Esophagus muscularis mucosa (tissue), 4 donors: ENCODE measurements around the gene PCSK7. TPM values are rescaled to one million over a fixed set of nuclear protein-coding genes. Genes with fewer than 3 reads are reported as not detected.

Experiments used
- DNase-seq: peaks from one replicate; pipeline ENCODE4 v3.0.0-alpha.2; 2017; ENCODE audit errors: extremely low spot score
- H3K27ac ChIP-seq, 4 donors: fragments of 200-600 bp; sonication (generic); replicated peaks in 1 of 4; 1 replicate in 3 of 4; 2 replicates in 1 of 4; pipeline ENCODE4 v1.5.1; 2016 to 2019; ENCODE audit warnings: mild to moderate bottlenecking in 1 of 4
- H3K27me3 ChIP-seq, 4 donors: fragments of 200-600 bp; sonication (generic); one replicate each; pipeline versions ENCODE4 v1.5.1 to v1.6.0; 2016 to 2019
- H3K36me3 ChIP-seq, 4 donors: fragments of 200-600 bp; sonication (generic); one replicate each; pipeline ENCODE4 v1.5.1; 2016 to 2019
- H3K4me1 ChIP-seq, 4 donors: fragments of 200-600 bp; sonication (generic); one replicate each; pipeline ENCODE4 v1.5.1; 2016 to 2019
- H3K4me3 ChIP-seq, 4 donors: fragments of 200-600 bp; sonication (generic); 1 replicate in 2 of 4; 2 replicates in 2 of 4; pipeline ENCODE4 v1.5.1; 2016 to 2019; ENCODE audit warnings: mild to moderate bottlenecking in 4 of 4, moderate library complexity in 1 of 4
- H3K9me3 ChIP-seq, 4 donors: fragments of 200-600 bp; sonication (generic); 1 replicate in 3 of 4; 2 replicates in 1 of 4; pipeline ENCODE4 v1.5.1; 2016 to 2019
- CTCF ChIP-seq, 3 experiments: fragments of 200-600 bp in 2 of 3; fragments of 450-650 bp in 1 of 3; sonication (generic) in 2 of 3; IDR thresholded peaks; one replicate each; pipeline ENCODE4 v1.5.1; 2017 to 2019; ENCODE audit warnings: antibody characterized with exemption in 3 of 3, mild to moderate bottlenecking in 2 of 3, moderate library complexity in 1 of 3
- EP300 ChIP-seq: sonication (generic); formaldehyde crosslinking; IDR thresholded peaks from one replicate; pipeline ENCODE4 v1.6.1; 2017; ENCODE audit warnings: antibody characterized with exemption
- POLR2A ChIP-seq: fragments of 450-650 bp; IDR thresholded peaks from one replicate; pipeline ENCODE4 v1.6.1; 2017; ENCODE audit warnings: antibody characterized with exemption, moderate library complexity, mild to moderate bottlenecking, low read depth
- POLR2AphosphoS5 ChIP-seq, 2 donors: sonication (generic); formaldehyde crosslinking; IDR thresholded peaks; one replicate each; pipeline ENCODE4 v1.6.1; 2017; ENCODE audit warnings: antibody characterized with exemption in 2 of 2
- WGBS: methylation state at CpG from one replicate; pipeline ENCODE4 v1.1.5; 2018; 5-methylcytosine and 5-hydroxymethylcytosine counted together
- intact Hi-C: fragments of 100-400 bp; cut with DNase I; formaldehyde crosslinking; loops from one replicate; pipeline ENCODE4 v1.15.1; 2023
- total RNA-seq, 4 donors: library from RNA; depleted of rRNA; stranded (reverse); fragments of >200 nt; gene quantifications; one replicate each; pipeline versions ENCODE4 v1.1.0 to v1.2.1, GENCODE V29; 2016

PCSK7 gene
- total RNA-seq, 4 donors from 2014 or later = 27.8 to 43.7 (median 31.9) TPM

GRCh38 chr11:117220999-117221774 is 10.7 kb downstream of the PCSK7 start:
- H3K27ac ChIP-seq = peak overlapping the region; percentile 84 to 95 (median 94)
- peak overlapping the region; percentile 4 to 20 (median 19) for H3K4me3 ChIP-seq
- intact Hi-C loops = no loop called here
- H3K9me3 ChIP-seq = no peaks in the 10 kb centered on the region
- H3K27me3 ChIP-seq = no peaks in the 10 kb centered on the region
- 29% methylated on average over 7 of the region's 7 CpGs for WGBS
- TF ChIP-seq POLR2A (no peak), POLR2AphosphoS5 (IDR thresholded peaks at IDR 0.05) (peak; percentile 5 to 6), EP300 (peak; percentile 69)
- DNase-seq = no peak
- H3K4me1 ChIP-seq = peaks cover 53 to 100% (median 100%) of the 10 kb centered on the region in 4 donors
- H3K36me3 ChIP-seq = peaks cover 0 to 83% (median 48%) of the 10 kb centered on the region in 4 donors

- Histone ChIP-seq H3K9me3 (no peaks in the 10 kb centered on the region), H3K36me3 (peaks cover 0 to 84% (median 48%) of the 10 kb centered on the region in 4 donors), H3K4me3 (peak overlapping the region in 3 of 4 donors; percentile 19 to 20 (median 19)), H3K27ac (peak overlapping the region; percentile 84 to 95 (median 94)), H3K4me1 (peaks cover 53 to 100% (median 99%) of the 10 kb centered on the region in 4 donors), H3K27me3 (no peaks in the 10 kb centered on the region)
- DNase-seq = no peak
- TF ChIP-seq POLR2AphosphoS5 (IDR thresholded peaks at IDR 0.05) = peak; percentile 82 to 84
- TF ChIP-seq EP300 = peak; percentile 7
- TF ChIP-seq CTCF (IDR thresholded peaks at IDR 0.05) = no peak
- TF ChIP-seq POLR2A = no peak
- intact Hi-C loops = no loop called here
- 45% methylated on average over 6 of the region's 9 CpGs for WGBS
Observed at GRCh38 chr11:117220568-117220967, 11.3 kb downstream of the PCSK7 start.

- intact Hi-C loops = no loop called here
- H3K36me3 ChIP-seq = peaks cover 0 to 83% (median 46%) of the 10 kb centered on the region in 4 donors
- H3K4me3 ChIP-seq = no peak overlapping the region
- H3K9me3 ChIP-seq = no peaks in the 10 kb centered on the region
- peaks cover 53 to 94% (median 94%) of the 10 kb centered on the region in 4 donors for H3K4me1 ChIP-seq
- 85% methylated on average over 4 of the region's 4 CpGs for WGBS
- peak overlapping the region; percentile 84 to 95 (median 94) for H3K27ac ChIP-seq
- no peaks in the 10 kb centered on the region for H3K27me3 ChIP-seq
- no peak for DNase-seq
- no peak for TF ChIP-seq POLR2A
- TF ChIP-seq EP300 = no peak
- TF ChIP-seq POLR2AphosphoS5 (IDR thresholded peaks at IDR 0.05) = no peak
- TF ChIP-seq CTCF (IDR thresholded peaks at IDR 0.05) = no peak
Observed at GRCh38 chr11:117219995-117220394, 11.9 kb downstream of the PCSK7 start.

GRCh38 chr11:117219455-117219854 is 12.4 kb downstream of the PCSK7 start:
- H3K4me1 ChIP-seq = peaks cover 53 to 92% (median 88%) of the 10 kb centered on the region in 4 donors
- H3K4me3 ChIP-seq = no peak overlapping the region
- no peak for TF ChIP-seq POLR2A
- no peak for TF ChIP-seq CTCF (IDR thresholded peaks at IDR 0.05)
- TF ChIP-seq POLR2AphosphoS5 (IDR thresholded peaks at IDR 0.05) = peak in 1 of 2 donors; percentile 4
- WGBS = 87% methylated on average over 8 of the region's 8 CpGs
- no peak for DNase-seq
- H3K27me3 ChIP-seq = no peaks in the 10 kb centered on the region
- intact Hi-C loops = no loop called here
- H3K36me3 ChIP-seq = peaks cover 0 to 85% (median 49%) of the 10 kb centered on the region in 4 donors
- H3K27ac ChIP-seq = peak overlapping the region; percentile 84 to 95 (median 94)
- H3K9me3 ChIP-seq = no peaks in the 10 kb centered on the region

GRCh38 chr11:117219001-117219400 is 12.9 kb downstream of the PCSK7 start:
- TF ChIP-seq CTCF (IDR thresholded peaks at IDR 0.05) (no peak), POLR2AphosphoS5 (IDR thresholded peaks at IDR 0.05) (no peak), EP300 (no peak), POLR2A (no peak)
- Histone ChIP-seq H3K27ac (peak overlapping the region; percentile 84 to 95 (median 94)), H3K27me3 (no peaks in the 10 kb centered on the region), H3K4me3 (peak overlapping the region in 1 of 4 donors; percentile 33), H3K9me3 (no peaks in the 10 kb centered on the region), H3K4me1 (peaks cover 53 to 89% (median 84%) of the 10 kb centered on the region in 4 donors), H3K36me3 (peaks cover 0 to 85% (median 49%) of the 10 kb centered on the region in 4 donors)
- 73% methylated on average over 9 of the region's 9 CpGs for WGBS
- intact Hi-C loops = no loop called here
- DNase-seq = no peak
